T-helper 2 cell treated with Interferon-gamma antibody and Interleukin-4, amounts not matched to agents 5 μg/mL and 100 μg/mL, for 36 hours (primary cell): Measurements from ENCODE around the gene C19orf44.
A peak's percentile ranks its signal among the peaks of the same experiment; 100 is the strongest.
"Not testable (repeated sequence)": the region's sequence is repeated elsewhere in the genome, so short reads cannot be mapped to it uniquely, and the experiment has no call there.

Experiments
- DNase-seq: peaks from one replicate; pipeline ENCODE4 v3.0.0; 2021; ENCODE audit warnings: low spot score
- H3K27ac Mint-ChIP-seq: one replicate; pipeline ENCODE4 v1.8.0; 2021; ENCODE audit warnings: mild to moderate bottlenecking, mixed read lengths
- H3K27me3 Mint-ChIP-seq: one replicate; pipeline ENCODE4 v1.8.0; 2021; ENCODE audit warnings: low read depth, mixed read lengths
- H3K36me3 Mint-ChIP-seq: one replicate; pipeline ENCODE4 v1.8.0; 2021; ENCODE audit warnings: low read depth, mixed read lengths
- H3K4me1 Mint-ChIP-seq: one replicate; pipeline ENCODE4 v1.8.0; 2021; ENCODE audit warnings: low read depth, mixed read lengths
- H3K4me3 Mint-ChIP-seq: one replicate; pipeline ENCODE4 v1.8.0; 2022; ENCODE audit warnings: mild to moderate bottlenecking, moderate library complexity, mixed read lengths
- H3K9me3 Mint-ChIP-seq: one replicate; pipeline ENCODE4 v1.8.0; 2021; ENCODE audit warnings: mixed read lengths

C19orf44 gene

DNA sequence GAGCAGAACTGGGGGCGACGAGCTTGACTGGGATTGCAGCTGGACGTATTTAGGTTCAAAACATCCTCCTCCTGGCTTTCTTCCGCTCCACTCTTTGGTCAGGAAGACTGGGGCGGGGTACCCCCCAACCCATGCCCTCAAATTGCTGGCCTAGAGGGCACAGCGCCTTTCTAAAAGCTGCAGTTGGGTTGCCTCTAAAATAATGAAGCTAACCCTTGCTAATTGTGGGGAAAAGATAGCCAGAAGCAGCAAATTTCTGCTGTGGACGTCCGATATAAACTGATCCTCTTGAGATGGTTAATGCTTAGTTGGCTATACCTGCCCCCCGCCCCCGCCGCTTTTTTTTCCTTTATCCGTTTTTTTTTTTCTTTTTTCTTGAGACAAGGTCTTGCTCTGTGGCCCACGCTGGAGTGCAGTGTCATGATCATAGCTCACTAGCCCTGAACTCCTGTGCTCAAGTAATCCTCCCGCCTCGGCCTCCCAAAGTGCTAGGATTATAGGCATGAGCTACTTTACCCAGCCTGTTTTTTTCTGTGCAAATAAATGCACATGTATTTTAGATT, 46.8 kb downstream of the C19orf44 start:
- H3K9me3 Mint-ChIP-seq, result no peaks in the 10 kb centered on the region
- H3K27ac Mint-ChIP-seq, result peak overlapping the region; percentile 94
- H3K27me3 Mint-ChIP-seq, result no peaks in the 10 kb centered on the region
- DNase-seq, result no peak
- H3K4me3 Mint-ChIP-seq, result peak overlapping the region; percentile 96
- peaks cover 35% of the 10 kb centered on the region for H3K4me1 Mint-ChIP-seq
- peaks cover 34% of the 10 kb centered on the region for H3K36me3 Mint-ChIP-seq

DNA sequence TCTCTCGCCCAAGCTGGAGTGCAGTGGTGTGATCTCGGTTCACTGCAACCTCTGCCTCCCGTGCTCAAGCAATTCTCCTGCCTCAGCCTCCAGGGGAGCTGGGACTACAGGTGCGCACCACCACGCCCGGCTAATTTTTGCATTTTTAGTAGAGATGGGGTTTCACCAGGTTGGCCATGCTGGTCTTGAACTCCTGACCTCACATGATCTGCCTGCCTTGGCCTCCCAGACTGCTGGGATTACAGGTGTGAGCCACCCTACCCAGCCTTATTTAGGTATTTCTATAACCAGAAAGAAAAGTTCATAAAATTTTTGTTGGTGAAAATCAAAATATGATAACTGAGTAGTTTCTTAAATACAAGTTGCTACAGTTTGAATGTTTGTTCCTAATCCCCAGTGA, 47.5 kb downstream of the C19orf44 start:
- H3K27me3 Mint-ChIP-seq, H3K9me3 Mint-ChIP-seq, DNase-seq: not testable (repeated sequence)
- H3K4me3 Mint-ChIP-seq, result peak overlapping the region; percentile 96
- H3K36me3 Mint-ChIP-seq, result peaks cover 26% of the 10 kb centered on the region
- peak overlapping the region; percentile 94 for H3K27ac Mint-ChIP-seq
- H3K4me1 Mint-ChIP-seq, result peaks cover 30% of the 10 kb centered on the region

DNA sequence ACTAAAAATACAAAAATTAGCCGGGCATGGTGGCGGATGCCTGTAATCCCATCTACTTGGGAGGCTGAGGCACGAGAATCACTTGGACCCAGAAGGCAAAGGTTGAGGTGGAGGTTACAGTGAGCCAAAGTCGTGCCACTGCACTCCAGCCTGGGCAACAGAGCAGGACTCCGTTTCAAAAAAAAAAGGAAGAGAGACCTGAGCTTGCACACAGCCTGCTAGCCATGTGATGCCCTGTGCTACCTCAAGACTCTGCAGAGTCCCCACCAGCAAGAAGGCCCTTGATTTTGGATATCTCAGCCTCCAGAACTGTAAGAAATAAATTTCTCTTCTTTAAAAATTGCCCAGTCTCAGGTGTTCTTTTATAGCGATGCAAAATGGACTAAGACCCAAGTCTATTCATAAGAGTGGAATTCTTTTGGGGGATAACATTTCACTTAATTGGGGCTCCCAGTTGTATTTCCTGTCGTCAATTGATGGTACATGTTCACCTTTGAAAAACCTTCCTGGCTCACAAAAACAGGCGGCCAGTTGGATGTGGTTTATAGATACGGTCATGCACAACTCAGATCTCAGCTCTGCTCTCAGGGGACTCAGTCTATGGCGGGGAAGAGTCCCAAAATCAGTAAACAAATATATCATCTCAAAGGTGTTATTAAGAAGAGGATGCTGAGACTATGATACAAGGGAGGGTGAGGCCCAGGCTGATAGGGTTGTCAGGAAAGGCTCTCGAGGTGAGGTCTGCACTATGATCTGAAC, 48.5 kb downstream of the C19orf44 start:
- H3K4me3 Mint-ChIP-seq, result peak overlapping the region; percentile 22
- no peaks in the 10 kb centered on the region for H3K9me3 Mint-ChIP-seq
- H3K4me1 Mint-ChIP-seq, result peaks cover 26% of the 10 kb centered on the region
- no peaks in the 10 kb centered on the region for H3K27me3 Mint-ChIP-seq
- DNase-seq, result no peak
- H3K36me3 Mint-ChIP-seq, result peaks cover 23% of the 10 kb centered on the region
- H3K27ac Mint-ChIP-seq, result peak overlapping the region; percentile 57

DNA sequence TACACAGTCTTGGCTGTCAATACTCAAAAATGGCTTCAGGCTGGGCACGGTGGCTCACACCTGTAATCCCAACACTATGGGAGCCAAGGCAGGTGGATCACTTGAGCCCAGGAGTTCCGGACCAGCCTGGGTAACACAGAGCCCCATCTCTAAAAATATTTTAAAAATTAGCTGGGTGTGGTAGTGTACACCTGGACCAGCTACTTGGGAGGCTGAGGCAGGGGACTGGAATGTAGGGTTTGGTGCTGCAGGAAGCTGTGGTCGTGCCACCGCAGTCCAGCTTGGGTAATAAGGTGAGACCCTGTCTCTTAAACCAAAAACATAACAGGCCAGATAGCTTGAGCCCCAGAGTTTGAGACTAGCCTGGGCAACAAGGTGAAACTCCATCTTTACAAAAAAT, 52.8 kb downstream of the C19orf44 start:
- Mint-ChIP-seq H3K27ac (no peak overlapping the region), H3K9me3 (no peaks in the 10 kb centered on the region), H3K36me3 (peaks cover 29% of the 10 kb centered on the region), H3K27me3 (no peaks in the 10 kb centered on the region), H3K4me1 (peaks cover 12% of the 10 kb centered on the region), H3K4me3 (no peak overlapping the region)
- DNase-seq, result no peak

DNA sequence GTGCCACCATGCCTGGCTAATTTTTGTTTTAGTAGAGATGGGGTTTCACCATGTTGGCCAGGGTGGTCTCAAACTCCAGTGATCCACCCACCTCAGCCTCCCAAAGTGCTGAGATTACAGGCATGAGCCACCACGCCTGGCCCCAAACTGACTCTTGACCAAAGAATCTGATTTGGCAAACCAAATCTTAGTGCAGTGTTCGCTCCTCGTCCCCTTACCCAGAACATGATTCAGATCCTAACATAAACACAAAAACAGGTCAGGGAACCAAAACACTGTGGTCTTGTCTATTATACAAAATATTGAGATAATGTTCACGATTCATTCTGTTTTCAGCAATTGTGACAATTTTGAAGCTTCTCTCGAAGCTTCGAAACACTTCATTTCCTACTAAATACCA, 55.7 kb downstream of the C19orf44 start:
- DNase-seq, H3K4me3 Mint-ChIP-seq, H3K9me3 Mint-ChIP-seq, H3K4me1 Mint-ChIP-seq, H3K27ac Mint-ChIP-seq, H3K27me3 Mint-ChIP-seq: not testable (repeated sequence)
- H3K36me3 Mint-ChIP-seq, result peaks cover 40% of the 10 kb centered on the region

DNA sequence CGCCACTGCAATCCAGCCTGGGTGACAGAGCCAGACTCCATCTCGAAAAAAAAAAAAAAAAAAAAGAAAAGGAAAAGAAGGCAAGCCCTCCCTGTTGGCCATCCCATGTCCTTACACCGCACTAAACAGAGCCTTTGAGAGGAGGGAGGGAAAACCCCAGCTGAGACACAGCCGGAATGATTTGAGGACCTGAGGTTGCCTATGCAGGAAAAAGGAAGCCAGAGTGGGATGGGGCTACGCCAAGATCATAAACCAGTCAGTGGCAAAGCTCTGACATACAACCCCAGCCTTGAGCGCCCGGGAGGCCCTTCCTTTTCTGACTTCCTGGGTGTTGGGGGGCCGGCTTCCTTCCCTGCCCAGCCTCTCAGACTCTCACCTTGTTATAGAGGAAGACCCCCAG, 58.6 kb downstream of the C19orf44 start:
- Mint-ChIP-seq H3K36me3 (peaks cover 44% of the 10 kb centered on the region), H3K27ac (no peak overlapping the region), H3K9me3 (no peaks in the 10 kb centered on the region), H3K4me1 (peaks cover 4% of the 10 kb centered on the region), H3K4me3 (no peak overlapping the region), H3K27me3 (no peaks in the 10 kb centered on the region)
- DNase-seq, result no peak

DNA sequence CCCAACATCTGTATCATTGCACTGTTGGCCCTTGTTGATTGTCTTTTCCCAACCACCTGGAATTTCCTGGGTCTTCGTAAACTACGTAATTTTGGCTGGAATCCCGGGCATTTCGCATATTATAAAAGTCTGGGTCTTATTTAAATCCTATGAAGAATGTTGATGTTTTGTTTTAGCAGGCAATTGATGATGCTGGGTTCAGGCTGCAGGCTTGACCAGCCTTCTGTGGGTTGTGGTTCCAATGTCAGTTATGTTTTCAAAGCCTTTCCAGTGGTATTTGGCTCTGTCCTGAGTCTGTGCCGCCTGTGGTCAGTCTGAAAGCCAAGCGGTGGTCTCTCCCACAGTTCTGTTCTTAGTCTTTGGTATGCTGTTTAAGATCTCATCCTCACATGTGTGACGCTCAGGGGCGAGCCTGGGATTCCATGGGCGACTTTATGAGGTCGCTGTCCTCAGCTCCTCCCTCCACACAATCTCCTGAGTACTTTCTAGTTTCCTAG, 63.6 kb downstream of the C19orf44 start:
- no peak for DNase-seq
- no peaks in the 10 kb centered on the region for H3K27me3 Mint-ChIP-seq
- peak overlapping the region; percentile 19 for H3K27ac Mint-ChIP-seq
- H3K36me3 Mint-ChIP-seq, result peaks cover 50% of the 10 kb centered on the region
- H3K9me3 Mint-ChIP-seq, result no peaks in the 10 kb centered on the region
- H3K4me3 Mint-ChIP-seq, result no peak overlapping the region
- H3K4me1 Mint-ChIP-seq, result peaks cover 8% of the 10 kb centered on the region

DNA sequence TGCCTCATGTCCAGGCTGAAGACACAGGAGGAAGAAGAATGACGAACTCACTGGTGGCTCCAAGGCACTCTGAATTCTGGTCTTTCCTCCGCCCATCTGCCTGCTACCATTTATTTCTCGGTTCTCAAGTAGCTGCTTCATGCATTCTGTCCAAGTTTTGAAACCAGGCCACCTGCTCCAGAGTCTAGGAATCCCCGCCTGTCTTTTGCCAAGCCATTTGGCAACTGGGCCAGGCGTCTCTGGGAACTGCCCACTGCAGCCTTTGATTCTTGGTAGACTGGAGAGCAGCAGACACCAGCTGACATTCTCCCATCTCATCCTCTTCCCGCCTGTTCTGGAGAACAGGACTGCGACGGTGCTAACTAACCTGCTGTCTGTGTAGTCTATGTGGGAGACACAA, 65.2 kb downstream of the C19orf44 start:
- DNase-seq, result no peak
- Mint-ChIP-seq H3K27ac (no peak overlapping the region), H3K4me1 (peaks cover 15% of the 10 kb centered on the region), H3K27me3 (no peaks in the 10 kb centered on the region), H3K36me3 (peaks cover 47% of the 10 kb centered on the region), H3K4me3 (no peak overlapping the region), H3K9me3 (peaks cover 2% of the 10 kb centered on the region)

DNA sequence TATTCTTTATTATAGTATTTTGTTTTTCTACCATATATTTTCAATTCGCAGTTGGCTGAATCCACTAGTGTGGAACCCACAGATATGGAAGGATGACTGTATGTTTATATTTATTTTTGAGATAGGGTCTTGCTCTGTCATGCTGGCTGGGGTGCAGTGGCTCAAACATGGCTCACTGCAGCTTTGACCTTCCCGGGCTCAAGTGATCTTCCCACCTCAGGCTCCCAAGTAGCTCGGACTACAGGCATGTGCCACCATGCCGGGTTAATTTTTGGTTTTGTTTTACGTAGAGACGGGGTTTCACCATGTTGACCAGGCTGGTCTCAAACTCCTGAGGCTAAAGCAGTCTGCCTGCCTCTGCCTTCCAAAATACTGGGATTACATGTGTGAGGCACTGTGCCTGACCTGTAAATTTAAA, 66.4 kb downstream of the C19orf44 start:
- Mint-ChIP-seq H3K27me3 (no peaks in the 10 kb centered on the region), H3K36me3 (peaks cover 52% of the 10 kb centered on the region), H3K27ac (no peak overlapping the region), H3K9me3 (peaks cover 8% of the 10 kb centered on the region), H3K4me3 (no peak overlapping the region), H3K4me1 (peaks cover 20% of the 10 kb centered on the region)
- DNase-seq, result no peak

DNA sequence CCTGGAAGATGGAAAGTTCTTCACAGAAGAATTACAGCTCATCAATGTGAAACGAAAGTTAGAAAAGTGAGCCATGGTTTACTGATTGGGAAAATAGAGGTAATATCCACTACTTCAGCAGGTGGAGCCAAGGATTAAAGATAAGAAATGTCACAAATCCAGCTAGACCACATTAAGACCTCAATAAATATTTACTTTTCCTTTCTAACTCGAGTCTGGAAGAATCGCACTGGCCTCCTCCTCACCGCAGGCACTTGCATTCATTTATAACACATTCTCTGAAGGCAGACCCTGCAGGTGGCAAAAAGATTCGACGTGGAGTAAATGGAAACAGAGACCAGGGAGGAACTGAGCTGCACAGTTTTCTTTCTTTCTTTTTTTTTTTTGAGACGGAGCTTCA, 68.6 kb downstream of the C19orf44 start:
- DNase-seq, result no peak
- H3K27me3 Mint-ChIP-seq, result no peaks in the 10 kb centered on the region
- H3K9me3 Mint-ChIP-seq, result peaks cover 8% of the 10 kb centered on the region
- peaks cover 64% of the 10 kb centered on the region for H3K36me3 Mint-ChIP-seq
- peak overlapping the region; percentile 29 for H3K4me3 Mint-ChIP-seq
- H3K27ac Mint-ChIP-seq, result peak overlapping the region; percentile 82
- peaks cover 30% of the 10 kb centered on the region for H3K4me1 Mint-ChIP-seq

DNA sequence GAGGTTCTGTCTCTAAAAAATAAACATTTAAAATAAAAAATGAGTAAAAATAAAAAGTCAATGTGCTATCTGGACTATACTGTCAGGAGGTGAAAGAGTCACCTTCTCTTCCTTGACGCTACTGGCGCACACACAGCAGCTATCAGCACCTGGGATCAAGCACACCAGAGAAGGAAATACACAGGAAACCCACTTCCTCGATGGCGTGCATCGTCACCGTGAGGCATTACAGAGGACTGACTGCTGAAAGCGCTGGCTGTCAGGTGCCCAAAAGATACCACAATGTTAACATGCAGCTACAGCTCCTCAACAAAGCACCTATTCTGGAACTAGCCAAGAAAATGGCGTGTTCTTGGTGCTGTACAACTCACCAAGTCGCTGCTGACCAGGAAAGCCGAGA, 70.0 kb downstream of the C19orf44 start:
- Mint-ChIP-seq H3K36me3 (peaks cover 68% of the 10 kb centered on the region), H3K4me3 (peak overlapping the region; percentile 87), H3K4me1 (peaks cover 38% of the 10 kb centered on the region), H3K27me3 (no peaks in the 10 kb centered on the region), H3K27ac (peak overlapping the region; percentile 100), H3K9me3 (peaks cover 8% of the 10 kb centered on the region)
- DNase-seq, result peak; percentile 82

DNA sequence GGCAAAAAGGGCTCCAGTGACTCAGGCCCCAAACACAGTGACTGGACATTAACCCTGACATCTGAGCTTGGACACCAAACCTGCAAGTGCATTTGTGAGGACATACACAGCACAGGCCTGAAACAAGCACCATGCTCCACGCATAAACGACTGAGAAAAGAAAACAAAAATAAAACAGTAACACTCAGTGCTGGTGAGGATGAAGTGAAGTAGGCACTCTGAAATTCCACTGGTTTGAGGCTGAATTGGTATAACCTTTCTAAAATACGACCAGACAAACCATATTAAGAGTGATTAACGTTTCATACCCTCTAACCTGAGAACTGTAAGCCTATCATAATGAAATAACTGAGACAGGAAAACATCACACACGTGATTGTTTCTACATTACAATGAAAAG, 70.5 kb downstream of the C19orf44 start:
- H3K4me1 Mint-ChIP-seq, result peaks cover 41% of the 10 kb centered on the region
- no peaks in the 10 kb centered on the region for H3K27me3 Mint-ChIP-seq
- peak overlapping the region; percentile 100 for H3K27ac Mint-ChIP-seq
- DNase-seq, result no peak
- peaks cover 67% of the 10 kb centered on the region for H3K36me3 Mint-ChIP-seq
- H3K4me3 Mint-ChIP-seq, result peak overlapping the region; percentile 87
- H3K9me3 Mint-ChIP-seq, result peaks cover 8% of the 10 kb centered on the region

DNA sequence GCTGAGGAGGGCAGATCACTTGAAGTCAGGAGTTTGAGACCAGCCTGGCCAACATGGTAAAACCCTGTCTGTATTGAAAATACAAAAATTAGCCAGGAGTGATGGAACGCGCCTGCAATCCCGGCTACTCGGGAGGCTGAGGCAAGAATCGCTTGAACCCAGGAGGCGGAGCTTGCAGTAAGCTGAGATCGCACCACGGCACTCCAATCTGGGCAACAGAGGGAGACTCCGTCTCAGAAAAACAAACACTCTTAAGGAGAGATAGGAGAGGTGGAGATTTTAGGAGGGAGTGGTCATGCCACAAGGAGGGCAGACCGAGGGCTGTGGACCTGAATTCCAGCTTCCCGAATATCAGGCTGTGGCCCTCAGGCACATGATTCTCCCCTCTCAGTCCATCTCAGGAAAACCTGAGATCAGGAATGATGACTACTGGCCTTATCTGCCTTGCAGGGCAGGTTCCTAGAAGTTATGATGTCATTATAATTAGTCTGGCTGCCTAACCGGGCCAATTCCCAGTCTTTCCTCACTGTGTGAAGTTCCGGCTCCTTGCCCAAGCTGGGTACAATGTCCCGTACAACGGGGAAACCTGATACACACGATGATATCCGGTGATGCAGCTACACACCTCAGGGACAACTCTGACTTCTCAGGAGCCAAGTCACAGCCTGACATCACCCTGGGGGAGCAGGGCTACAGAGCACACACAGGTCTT, 73.6 kb downstream of the C19orf44 start:
- H3K9me3 Mint-ChIP-seq, result peaks cover 8% of the 10 kb centered on the region
- H3K4me1 Mint-ChIP-seq, result peaks cover 51% of the 10 kb centered on the region
- no peaks in the 10 kb centered on the region for H3K27me3 Mint-ChIP-seq
- peaks cover 66% of the 10 kb centered on the region for H3K36me3 Mint-ChIP-seq
- H3K4me3 Mint-ChIP-seq, result peak overlapping the region; percentile 92
- H3K27ac Mint-ChIP-seq, result peak overlapping the region; percentile 45
- no peak for DNase-seq
